CD4-positive, CD25-positive, alpha-beta regulatory T cell (primary cell): ENCODE measurements around the gene FFAR3. TPM values are rescaled to one million over a fixed set of nuclear protein-coding genes. Genes with fewer than 3 reads are reported as not detected.

Experiments used
- polyA plus RNA-seq, 4 donors: library from polyadenylated mRNA; unstranded; fragments of 300-500 nt; fragmentation: Illumina TruSeq; gene quantifications; one replicate each; pipeline ENCODE4 v1.2.3, GENCODE V29; 2021
- total RNA-seq: library from RNA; stranded (reverse); gene quantifications from one replicate; pipeline ENCODE4 v1.2.3, GENCODE V29; 2022

The FFAR3 gene
- total and polyA plus RNA-seq, 5 donors from 2014 or later = 0.39 to 1.7 TPM; not detected in 3

Other genes with a start within 250 kb of the FFAR3 start
- gene FXYD3, start 242.6 kb upstream of the FFAR3 start, total RNA-seq = not detected
- not detected for gene FXYD3, start 242.6 kb upstream of the FFAR3 start, polyA plus RNA-seq
- gene LGI4, start 223.4 kb upstream of the FFAR3 start, total RNA-seq = 0.64 TPM
- gene LGI4, start 223.4 kb upstream of the FFAR3 start, polyA plus RNA-seq = not detected
- gene FXYD1, start 219.6 kb upstream of the FFAR3 start, total RNA-seq = 1.6 TPM
- gene FXYD1, start 219.6 kb upstream of the FFAR3 start, polyA plus RNA-seq = 1 to 10 TPM; 2.1 to 3.7 (median 2.7) TPM
- gene FXYD7, start 215.2 kb upstream of the FFAR3 start, total RNA-seq = 9.3 TPM
- 1 to 10 TPM; 3.2 to 6.8 (median 4.7) TPM for gene FXYD7, start 215.2 kb upstream of the FFAR3 start, polyA plus RNA-seq
- 503 TPM for gene FXYD5, start 203.7 kb upstream of the FFAR3 start, total RNA-seq
- 100 to 1,000 TPM; 465 to 575 (median 487) TPM for gene FXYD5, start 203.7 kb upstream of the FFAR3 start, polyA plus RNA-seq
- not detected for gene FAM187B, start 129.7 kb upstream of the FFAR3 start, total RNA-seq
- gene FAM187B, start 129.7 kb upstream of the FFAR3 start, polyA plus RNA-seq = not detected
- gene LSR, start 109.5 kb upstream of the FFAR3 start, total RNA-seq = 28.1 TPM
- 10 to 100 TPM; 47.8 to 66.1 (median 53.7) TPM for gene LSR, start 109.5 kb upstream of the FFAR3 start, polyA plus RNA-seq
- gene USF2, start 89.5 kb upstream of the FFAR3 start, total RNA-seq = 277 TPM
- gene USF2, start 89.5 kb upstream of the FFAR3 start, polyA plus RNA-seq = 10 to 100 TPM in 1 of 4 donors, 1 to 10 TPM in 3; 5.9 to 10.1 (median 6.8) TPM
- gene HAMP, start 75.9 kb upstream of the FFAR3 start, total RNA-seq = 0.32 TPM
- gene HAMP, start 75.9 kb upstream of the FFAR3 start, polyA plus RNA-seq = not detected
- gene MAG, start 66.3 kb upstream of the FFAR3 start, total RNA-seq = not detected
- gene MAG, start 66.3 kb upstream of the FFAR3 start, polyA plus RNA-seq = under 1 TPM in 2 of 4 donors, not detected in 2; 0.16 to 0.28 TPM
- 3.3 TPM for gene CD22, start 29.3 kb upstream of the FFAR3 start, total RNA-seq
- gene CD22, start 29.3 kb upstream of the FFAR3 start, polyA plus RNA-seq = 1 to 10 TPM in 1 of 4 donors, under 1 TPM in 2, not detected in 1; 0.15 to 1.9 (median 0.39) TPM
- not detected for gene FFAR1, start 10.6 kb upstream of the FFAR3 start, total RNA-seq
- not detected for gene FFAR1, start 10.6 kb upstream of the FFAR3 start, polyA plus RNA-seq
- gene GPR42, start 12.6 kb downstream of the FFAR3 start, total RNA-seq = not detected
- not detected for gene GPR42, start 12.6 kb downstream of the FFAR3 start, polyA plus RNA-seq
- not detected for gene FFAR2, start 89.8 kb downstream of the FFAR3 start, total RNA-seq
- not detected for gene FFAR2, start 89.8 kb downstream of the FFAR3 start, polyA plus RNA-seq
- gene KRTDAP, start 132.0 kb downstream of the FFAR3 start, total RNA-seq = not detected
- not detected for gene KRTDAP, start 132.0 kb downstream of the FFAR3 start, polyA plus RNA-seq
- gene DMKN, start 155.2 kb downstream of the FFAR3 start, total RNA-seq = not detected
- gene DMKN, start 155.2 kb downstream of the FFAR3 start, polyA plus RNA-seq = 1 to 10 TPM in 2 of 4 donors, under 1 TPM in 1, not detected in 1; 0.74 to 1.6 (median 1.0) TPM
- not detected for gene SBSN, start 169.9 kb downstream of the FFAR3 start, total RNA-seq
- not detected for gene SBSN, start 169.9 kb downstream of the FFAR3 start, polyA plus RNA-seq
- gene GAPDHS, start 175.0 kb downstream of the FFAR3 start, total RNA-seq = not detected
- gene GAPDHS, start 175.0 kb downstream of the FFAR3 start, polyA plus RNA-seq = not detected
- 37.1 TPM for gene TMEM147, start 187.2 kb downstream of the FFAR3 start, total RNA-seq
- 100 to 1,000 TPM; 155 to 179 (median 160) TPM for gene TMEM147, start 187.2 kb downstream of the FFAR3 start, polyA plus RNA-seq
- not detected for gene ATP4A, start 205.2 kb downstream of the FFAR3 start, total RNA-seq
- gene ATP4A, start 205.2 kb downstream of the FFAR3 start, polyA plus RNA-seq = not detected
- gene PMIS2, start 227.7 kb downstream of the FFAR3 start, total RNA-seq = not detected
- gene PMIS2, start 227.7 kb downstream of the FFAR3 start, polyA plus RNA-seq = not detected